A549 (cell line): ENCODE results near the gene TMTC2. TPM values are rescaled to one million over a fixed set of nuclear protein-coding genes. Genes with fewer than 3 reads are reported as not detected.

ENCODE experiments used
- ATAC-seq, 2 experiments: fragments of 200-7000 bp in 1 of 2; fragments of >200 bp in 1 of 2; cut with Nextera tagmentation in 1 of 2; cut with Tn5 transposase in 1 of 2; 3 replicates each; pipeline versions ENCODE4 v1.8.0 to v1.9.1; 2018 to 2020; ENCODE audit warnings: mild to moderate bottlenecking in 1 of 2, moderate library complexity in 1 of 2
- CTCF ChIA-PET: fragments of 300-600 bp; sonication (Branson Sonifier 250); formaldehyde crosslinking; extraction: SDS; loops from one replicate; lab custom pipeline; 2021; ENCODE audit warnings: antibody characterized with exemption, inconsistent platforms; lab: Yijun Ruan, JAX
- POLR2A ChIA-PET: fragments of 350-600 bp; formaldehyde crosslinking; extraction: SDS; loops from one replicate; lab custom pipeline; 2021; ENCODE audit warnings: antibody characterized with exemption, inconsistent platforms; lab: Yijun Ruan, JAX
- DNase-seq, 2 experiments: peaks; one replicate each; pipeline versions ENCODE4 v3.0.0 to v3.0.0-alpha.2; 2011 to 2016; ENCODE audit warnings: low read depth in 1 of 2, low spot score in 1 of 2
- FAIRE-seq: peaks from 2 replicates; lab custom pipeline; 2011; peaks lifted over from hg19 to GRCh38; lab: Jason Lieb, UNC
- H3K27ac ChIP-seq, 2 experiments: fragments of >200 bp; sonication (Bioruptor Twin); formaldehyde crosslinking; 3 replicates each; pipeline ENCODE4 v1.5.1; 2016 to 2017
- H3K4me1 ChIP-seq: fragments of >200 bp; sonication (Bioruptor Twin); formaldehyde crosslinking; 3 replicates; pipeline ENCODE4 v1.6.1; 2016
- H3K4me2 ChIP-seq: fragments of >200 bp; sonication (Bioruptor Twin); formaldehyde crosslinking; 3 replicates; pipeline ENCODE4 v1.6.1; 2016
- H3K4me3 ChIP-seq: fragments of >200 bp; sonication (Bioruptor Twin); formaldehyde crosslinking; 3 replicates; pipeline ENCODE4 v1.5.1; 2016
- H3K9me3 ChIP-seq: fragments of >200 bp; sonication (Bioruptor Twin); formaldehyde crosslinking; 3 replicates; pipeline ENCODE4 v1.6.1; 2016
- BHLHE40 ChIP-seq: IDR thresholded peaks from 2 replicates; pipeline ENCODE4 v1.6.1; 2012; ENCODE audit warnings: low read depth, low read length, inconsistent platforms
- CHD4 ChIP-seq: fragments of 200-600 bp; sonication (generic); IDR thresholded peaks from 2 replicates; pipeline ENCODE4 v1.6.1; 2016; ENCODE audit warnings: antibody characterized with exemption, mild to moderate bottlenecking, borderline replicate concordance
- EHMT2 ChIP-seq: fragments of 200-600 bp; sonication (generic); IDR thresholded peaks from 2 replicates; pipeline ENCODE4 v1.6.1; 2016; ENCODE audit warnings: antibody characterized with exemption, low read depth, mild to moderate bottlenecking, moderate library complexity
- ESRRA ChIP-seq: fragments of 150-350 bp; IDR thresholded peaks from 2 replicates; pipeline ENCODE4 v1.6.1; 2014; ENCODE audit warnings: mild to moderate bottlenecking, low read length, borderline replicate concordance
- FOSB ChIP-seq: fragments of 250-450 bp; sonication (Bioruptor Pico); IDR thresholded peaks from 2 replicates; pipeline ENCODE4 v1.5.0; 2020; ENCODE audit warnings: mild to moderate bottlenecking, moderate library complexity
- FOSL2 ChIP-seq, 2 experiments: fragments of 450-650 bp in 1 of 2; fragments of >200 bp in 1 of 2; sonication (Bioruptor Twin) in 1 of 2; formaldehyde crosslinking; IDR thresholded peaks; 2 replicates each; pipeline versions ENCODE4 v1.5.0 to v1.6.1; 2016 to 2020; ENCODE audit warnings: mild to moderate bottlenecking in 1 of 2, moderate library complexity in 1 of 2
- HDAC2 ChIP-seq: fragments of 200-600 bp; sonication (generic); IDR thresholded peaks from 2 replicates; pipeline ENCODE4 v1.6.1; 2016
- JUNB ChIP-seq: fragments of >200 bp; sonication (Bioruptor Twin); formaldehyde crosslinking; IDR thresholded peaks from 2 replicates; pipeline ENCODE4 v1.6.1; 2016
- KDM5A ChIP-seq: fragments of 200-600 bp; sonication (generic); IDR thresholded peaks from 2 replicates; pipeline ENCODE4 v1.6.1; 2016; ENCODE audit warnings: antibody characterized with exemption, mild to moderate bottlenecking
- MAZ ChIP-seq: fragments of 150-350 bp; IDR thresholded peaks from 2 replicates; pipeline ENCODE4 v1.6.1; 2014; ENCODE audit warnings: antibody characterized with exemption, low read depth, low read length, borderline replicate concordance
- MYC ChIP-seq: IDR thresholded peaks from 2 replicates; pipeline ENCODE4 v1.6.1; 2012; ENCODE audit warnings: mild to moderate bottlenecking, inconsistent platforms, low read length, improper control_type of control experiment, borderline replicate concordance
- NFE2L2 ChIP-seq: fragments of 150-350 bp; conservative IDR thresholded peaks from 2 replicates; pipeline ENCODE4 v1.6.1; 2014; ENCODE audit warnings: low read length
- NR3C1 ChIP-seq: fragments of >200 bp; sonication (Bioruptor Twin); formaldehyde crosslinking; IDR thresholded peaks from 3 replicates; pipeline ENCODE4 v1.6.1; 2017
- POLR2AphosphoS2 ChIP-seq: conservative IDR thresholded peaks from 2 replicates; pipeline ENCODE4 v1.6.1; 2012; ENCODE audit warnings: low read length, improper control_type of control experiment, inconsistent platforms
- RAD21 ChIP-seq, 2 experiments: fragments of >200 bp in 1 of 2; sonication (Bioruptor Twin) in 1 of 2; formaldehyde crosslinking in 1 of 2; IDR thresholded peaks in 1 of 2; conservative IDR thresholded peaks in 1 of 2; 2 replicates in 1 of 2; 3 replicates in 1 of 2; pipeline ENCODE4 v1.6.1; 2012 to 2018; ENCODE audit warnings: inconsistent platforms in 1 of 2
- RFX5 ChIP-seq: fragments of 450-650 bp; IDR thresholded peaks from 2 replicates; pipeline ENCODE4 v1.7.1; 2014; ENCODE audit warnings: antibody characterized with exemption, mild to moderate bottlenecking, moderate library complexity
- RNF2 ChIP-seq: fragments of 200-600 bp; sonication (generic); IDR thresholded peaks from 2 replicates; pipeline ENCODE4 v1.6.1; 2016; ENCODE audit warnings: low read depth, mild to moderate bottlenecking, antibody characterized with exemption, moderate library complexity, borderline replicate concordance
- SMC3 ChIP-seq: fragments of >200 bp; sonication (Bioruptor Twin); formaldehyde crosslinking; IDR thresholded peaks from 3 replicates; pipeline ENCODE4 v1.6.1; 2018; ENCODE audit warnings: inconsistent platforms
- TFCP2L1 ChIP-seq: fragments of 250-450 bp; sonication (Bioruptor Pico); IDR thresholded peaks from 2 replicates; pipeline ENCODE4 v1.5.0; 2021; ENCODE audit warnings: mild to moderate bottlenecking
- ZC3H11A ChIP-seq: fragments of 450-650 bp; IDR thresholded peaks from 2 replicates; pipeline ENCODE4 v1.6.1; 2014; ENCODE audit warnings: antibody characterized with exemption, mild to moderate bottlenecking
- ZFP36 ChIP-seq: fragments of 450-650 bp; IDR thresholded peaks from 2 replicates; pipeline ENCODE4 v1.6.1; 2014; ENCODE audit warnings: borderline replicate concordance; ENCODE audit not compliant: partially characterized antibody
- ZSCAN20 ChIP-seq: fragments of 250-450 bp; sonication (Bioruptor Pico); IDR thresholded peaks from 2 replicates; pipeline ENCODE4 v1.8.0; 2022; ENCODE audit warnings: mild to moderate bottlenecking, moderate library complexity
- WGBS: methylation state at CpG from one replicate; pipeline ENCODE4 v1.1.6; 2017; ENCODE audit errors: missing lambda C conversion rate; 5-methylcytosine and 5-hydroxymethylcytosine counted together
- polyA plus RNA-seq, 4 experiments: library from polyadenylated mRNA; depleted of rRNA in 3 of 4; stranded (reverse); fragments of >200 nt; fragmentation: RNase III in 1 of 4; extraction: RNeasy Plus Mini Kit Qiagen cat#74134 plus additional on column Dnase treatment in 1 of 4; gene quantifications; 2 replicates in 3 of 4; 3 replicates in 1 of 4; pipeline ENCODE4 v1.2.3, GENCODE V29; 2011 to 2017
- TF ChIP-seq, protein P1 (sequence below): fragments of 250-450 bp; sonication (Bioruptor Pico); IDR thresholded peaks from 2 replicates; pipeline ENCODE4 v1.5.0; 2020; ENCODE audit warnings: low read depth, mild to moderate bottlenecking, moderate library complexity
- TF ChIP-seq, protein P2 (sequence below): fragments of 150-350 bp; IDR thresholded peaks from 2 replicates; pipeline ENCODE4 v1.6.1; 2014; ENCODE audit warnings: low read depth, mild to moderate bottlenecking, low read length
- TF ChIP-seq, protein P3 (sequence below): fragments of >200 bp; sonication (Bioruptor Twin); formaldehyde crosslinking; IDR thresholded peaks from 2 replicates; pipeline ENCODE4 v1.6.1; 2016
- TF ChIP-seq, protein P4 (sequence below): fragments of 250-450 bp; sonication (Bioruptor Pico); IDR thresholded peaks from 2 replicates; pipeline ENCODE4 v1.5.0; 2021; ENCODE audit warnings: mild to moderate bottlenecking, moderate library complexity, borderline replicate concordance

Gene TMTC2
- polyA plus RNA-seq, 2 of the 4 experiments (the other 2 are of a cell fraction) = 1.8 to 5.3 TPM

DNA sequence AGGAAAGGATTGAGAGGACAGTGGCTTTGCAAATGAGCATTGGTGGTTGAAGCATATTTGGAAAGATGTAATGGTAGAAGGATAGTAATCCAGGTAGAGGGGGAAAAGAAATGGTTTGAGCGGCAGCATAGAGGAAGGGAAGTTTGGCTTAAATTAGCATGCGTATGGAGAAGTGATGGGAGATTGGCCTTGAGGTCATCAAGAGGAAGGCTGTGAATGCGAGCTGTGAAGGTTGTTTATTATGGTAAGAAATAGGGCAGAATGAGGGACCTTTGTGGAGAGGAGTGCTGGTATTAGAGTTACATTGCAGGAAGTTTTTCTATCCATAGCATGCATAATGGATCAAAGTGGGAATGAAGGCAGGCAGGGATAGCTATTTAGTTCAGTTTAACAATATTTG is 162.1 kb downstream of the TMTC2 start:
- Histone ChIP-seq H3K27ac (no peak overlapping the region), H3K4me3 (no peak overlapping the region), H3K4me2 (no peak overlapping the region), H3K9me3 (no peaks in the 10 kb centered on the region), H3K4me1 (no peaks in the 10 kb centered on the region)
- no peak for FAIRE-seq
- no peak for TF ChIP-seq FOSL2 (IDR thresholded peaks at IDR 0.05)
- TF ChIP-seq FOSL2 (CRISPR knock-in tag; IDR thresholded peaks at IDR 0.05) = no peak
- TF ChIP-seq, protein P1, sequence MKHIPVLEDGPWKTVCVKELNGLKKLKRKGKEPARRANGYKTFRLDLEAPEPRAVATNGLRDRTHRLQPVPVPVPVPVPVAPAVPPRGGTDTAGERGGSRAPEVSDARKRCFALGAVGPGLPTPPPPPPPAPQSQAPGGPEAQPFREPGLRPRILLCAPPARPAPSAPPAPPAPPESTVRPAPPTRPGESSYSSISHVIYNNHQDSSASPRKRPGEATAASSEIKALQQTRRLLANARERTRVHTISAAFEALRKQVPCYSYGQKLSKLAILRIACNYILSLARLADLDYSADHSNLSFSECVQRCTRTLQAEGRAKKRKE (CRISPR knock-in tag) = no peak
- TF ChIP-seq TFCP2L1 (CRISPR knock-in tag) = no peak
- no peak for TF ChIP-seq RAD21 (conservative IDR thresholded peaks at IDR 0.05 in 1 of 2, IDR thresholded peaks at IDR 0.05 in 1 of 2)
- no peak for TF ChIP-seq SMC3
- no peak for TF ChIP-seq POLR2AphosphoS2
- TF ChIP-seq CHD4 = no peak
- no peak for TF ChIP-seq EHMT2
- TF ChIP-seq JUNB = no peak
- no peak for TF ChIP-seq BHLHE40
- TF ChIP-seq, protein P2, sequence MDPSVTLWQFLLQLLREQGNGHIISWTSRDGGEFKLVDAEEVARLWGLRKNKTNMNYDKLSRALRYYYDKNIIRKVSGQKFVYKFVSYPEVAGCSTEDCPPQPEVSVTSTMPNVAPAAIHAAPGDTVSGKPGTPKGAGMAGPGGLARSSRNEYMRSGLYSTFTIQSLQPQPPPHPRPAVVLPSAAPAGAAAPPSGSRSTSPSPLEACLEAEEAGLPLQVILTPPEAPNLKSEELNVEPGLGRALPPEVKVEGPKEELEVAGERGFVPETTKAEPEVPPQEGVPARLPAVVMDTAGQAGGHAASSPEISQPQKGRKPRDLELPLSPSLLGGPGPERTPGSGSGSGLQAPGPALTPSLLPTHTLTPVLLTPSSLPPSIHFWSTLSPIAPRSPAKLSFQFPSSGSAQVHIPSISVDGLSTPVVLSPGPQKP = no peak
- TF ChIP-seq RNF2 = no peak
- no peak for TF ChIP-seq MYC
- no peak for TF ChIP-seq MAZ
- TF ChIP-seq RFX5 = no peak
- TF ChIP-seq ZC3H11A = no peak
- TF ChIP-seq, protein P3, sequence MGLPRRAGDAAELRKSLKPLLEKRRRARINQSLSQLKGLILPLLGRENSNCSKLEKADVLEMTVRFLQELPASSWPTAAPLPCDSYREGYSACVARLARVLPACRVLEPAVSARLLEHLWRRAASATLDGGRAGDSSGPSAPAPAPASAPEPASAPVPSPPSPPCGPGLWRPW = no peak
- WGBS = 84% methylated on average over 3 of the region's 3 CpGs
- DNase-seq = no peak
- no peak for ATAC-seq
- CTCF ChIA-PET = interaction anchor here (0.9 kb wide), 1 partner anchor 35 kb away, joined by 3 read pairs; no protein-coding TSS in a partner anchor
- POLR2A ChIA-PET = no interaction called here

DNA sequence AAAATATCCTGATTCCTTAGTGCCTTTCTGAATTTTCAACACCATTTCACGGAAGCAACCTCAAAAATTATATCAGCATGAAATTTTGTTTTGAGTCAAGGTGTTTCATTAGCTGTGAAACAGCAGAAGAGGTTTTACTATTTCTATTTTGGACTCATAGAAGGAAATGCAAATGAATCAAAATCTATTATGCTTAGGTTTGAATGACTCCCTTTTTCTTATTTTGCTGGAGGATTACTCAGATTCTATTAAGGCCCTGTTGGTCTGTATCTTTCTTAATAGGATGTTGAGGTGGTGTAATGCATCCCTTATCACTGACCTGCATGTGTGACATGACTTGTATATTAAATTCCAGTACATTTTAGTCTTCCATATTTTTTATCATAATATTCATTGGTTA is 165.8 kb downstream of the TMTC2 start:
- no peak overlapping the region for H3K27ac ChIP-seq
- H3K9me3 ChIP-seq = no peaks in the 10 kb centered on the region
- H3K4me1 ChIP-seq = no peaks in the 10 kb centered on the region
- no peak overlapping the region for H3K4me3 ChIP-seq
- DNase-seq = no peak
- ATAC-seq = no peak
- POLR2A ChIA-PET = no interaction called here
- FAIRE-seq = no peak
- CTCF ChIA-PET = no interaction called here
- 57% methylated on average over 1 of the region's 1 CpG for WGBS
- TF ChIP-seq ESRRA (no peak), ZSCAN20 (CRISPR knock-in tag) (no peak), ZC3H11A (no peak), MYC (no peak), HDAC2 (no peak), ZFP36 (no peak), NR3C1 (no peak), FOSB (CRISPR knock-in tag) (no peak), JUNB (no peak), CHD4 (no peak), KDM5A (no peak), MAZ (no peak), RNF2 (no peak), BHLHE40 (no peak), SMC3 (no peak), NFE2L2 (no peak), FOSL2 (IDR thresholded peaks at IDR 0.05) (no peak), FOSL2 (CRISPR knock-in tag; IDR thresholded peaks at IDR 0.05) (no peak)
- TF ChIP-seq, protein P4, sequence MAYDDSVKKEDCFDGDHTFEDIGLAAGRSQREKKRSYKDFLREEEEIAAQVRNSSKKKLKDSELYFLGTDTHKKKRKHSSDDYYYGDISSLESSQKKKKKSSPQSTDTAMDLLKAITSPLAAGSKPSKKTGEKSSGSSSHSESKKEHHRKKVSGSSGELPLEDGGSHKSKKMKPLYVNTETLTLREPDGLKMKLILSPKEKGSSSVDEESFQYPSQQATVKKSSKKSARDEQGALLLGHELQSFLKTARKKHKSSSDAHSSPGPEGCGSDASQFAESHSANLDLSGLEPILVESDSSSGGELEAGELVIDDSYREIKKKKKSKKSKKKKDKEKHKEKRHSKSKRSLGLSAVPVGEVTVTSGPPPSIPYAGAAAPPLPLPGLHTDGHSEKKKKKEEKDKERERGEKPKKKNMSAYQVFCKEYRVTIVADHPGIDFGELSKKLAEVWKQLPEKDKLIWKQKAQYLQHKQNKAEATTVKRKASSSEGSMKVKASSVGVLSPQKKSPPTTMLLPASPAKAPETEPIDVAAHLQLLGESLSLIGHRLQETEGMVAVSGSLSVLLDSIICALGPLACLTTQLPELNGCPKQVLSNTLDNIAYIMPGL (CRISPR knock-in tag) = no peak
- TF ChIP-seq, protein P1 (CRISPR knock-in tag) = no peak
- no peak overlapping the region for H3K4me2 ChIP-seq
